ENCODE results near the gene HOXC10.
A peak's percentile ranks its signal among the peaks of the same experiment; 100 is the strongest.

HOXC10 gene

DNA sequence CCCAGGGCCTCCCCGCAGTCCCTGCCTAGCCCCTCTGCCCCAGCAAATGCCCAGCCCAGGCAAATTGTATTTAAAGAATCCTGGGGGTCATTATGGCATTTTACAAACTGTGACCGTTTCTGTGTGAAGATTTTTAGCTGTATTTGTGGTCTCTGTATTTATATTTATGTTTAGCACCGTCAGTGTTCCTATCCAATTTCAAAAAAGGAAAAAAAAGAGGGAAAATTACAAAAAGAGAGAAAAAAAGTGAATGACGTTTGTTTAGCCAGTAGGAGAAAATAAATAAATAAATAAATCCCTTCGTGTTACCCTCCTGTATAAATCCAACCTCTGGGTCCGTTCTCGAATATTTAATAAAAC, 45.5 kb downstream of the HOXC10 start:
- DNase-seq (ENCODE audit: low read depth): no peak

DNA sequence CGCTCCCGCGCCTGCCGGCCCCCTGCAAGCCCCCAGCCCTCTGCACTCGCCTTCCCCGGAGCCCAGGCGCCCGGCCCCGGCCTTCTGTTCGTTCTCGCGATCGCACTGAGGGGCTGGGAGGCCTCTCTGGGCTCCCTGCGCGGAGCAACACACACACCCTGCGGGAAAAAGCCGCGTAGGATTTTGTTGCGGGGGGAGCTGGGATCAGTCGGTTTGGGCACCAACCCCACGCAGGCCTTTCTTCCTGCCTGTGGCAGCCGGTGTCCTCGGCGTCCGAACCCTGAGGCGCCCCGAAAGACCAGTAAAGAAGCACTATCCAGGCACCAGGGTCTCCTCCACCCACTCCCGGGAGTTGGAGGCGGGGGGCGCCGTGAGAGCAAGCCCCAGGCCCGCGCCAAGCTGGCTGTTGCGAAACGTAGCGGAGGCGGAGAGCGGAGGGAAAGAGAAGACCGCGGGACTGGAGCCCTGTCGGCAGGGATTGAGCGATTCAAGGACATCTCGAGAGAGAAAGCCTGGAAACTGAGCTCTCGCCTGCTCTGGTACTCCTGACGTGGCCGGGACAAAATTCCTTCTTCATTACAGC, 46.0 kb downstream of the HOXC10 start:
- no peak for DNase-seq (ENCODE audit: low read depth)

DNA sequence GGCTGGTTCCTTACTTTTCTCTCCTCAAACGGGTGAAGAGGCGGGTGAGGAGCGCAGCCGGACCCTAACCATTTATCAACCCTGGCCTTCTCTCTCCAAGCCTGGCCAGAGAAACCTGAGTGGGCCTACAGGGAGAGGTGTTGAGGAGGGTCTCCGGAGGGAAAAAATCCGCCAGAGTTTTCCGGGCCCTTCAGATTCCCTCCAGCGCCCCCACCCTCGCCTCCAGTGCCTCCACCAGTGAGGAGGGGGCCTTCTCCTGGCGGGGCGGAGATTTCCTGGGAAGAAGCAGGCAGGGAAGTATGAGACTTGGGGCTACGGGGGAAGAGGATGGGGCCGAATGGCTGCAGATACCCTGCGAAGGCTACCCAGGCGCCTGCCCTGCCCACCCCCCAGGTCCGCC, 46.5 kb downstream of the HOXC10 start:
- no peak for DNase-seq (ENCODE audit: low read depth)

DNA sequence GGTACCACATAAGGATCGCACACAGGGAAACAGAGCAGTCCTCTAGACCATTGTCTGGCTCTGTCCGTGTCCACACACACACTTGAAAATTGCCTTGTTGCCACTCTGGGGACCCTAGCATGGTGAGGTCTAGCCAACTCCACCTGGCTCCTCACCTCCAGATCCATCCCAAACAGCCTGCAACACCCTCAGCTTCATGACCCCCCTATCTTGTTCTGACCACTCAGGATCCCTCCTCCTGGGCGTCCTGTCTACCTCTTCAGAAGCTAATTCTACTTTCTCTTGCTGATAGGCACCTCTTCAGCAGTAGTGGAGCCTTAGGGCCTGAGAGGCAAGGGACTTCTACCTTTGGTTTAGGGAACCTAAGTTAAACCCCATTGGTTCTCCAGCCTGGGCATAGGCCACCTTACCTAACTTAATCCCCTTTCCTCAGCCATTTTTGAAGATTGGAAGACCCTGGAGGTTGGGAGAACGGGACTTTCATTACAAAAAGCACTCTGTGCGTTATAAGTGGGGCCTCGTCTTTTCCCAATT, 47.2 kb downstream of the HOXC10 start:
- DNase-seq (ENCODE audit: low read depth): no peak

DNA sequence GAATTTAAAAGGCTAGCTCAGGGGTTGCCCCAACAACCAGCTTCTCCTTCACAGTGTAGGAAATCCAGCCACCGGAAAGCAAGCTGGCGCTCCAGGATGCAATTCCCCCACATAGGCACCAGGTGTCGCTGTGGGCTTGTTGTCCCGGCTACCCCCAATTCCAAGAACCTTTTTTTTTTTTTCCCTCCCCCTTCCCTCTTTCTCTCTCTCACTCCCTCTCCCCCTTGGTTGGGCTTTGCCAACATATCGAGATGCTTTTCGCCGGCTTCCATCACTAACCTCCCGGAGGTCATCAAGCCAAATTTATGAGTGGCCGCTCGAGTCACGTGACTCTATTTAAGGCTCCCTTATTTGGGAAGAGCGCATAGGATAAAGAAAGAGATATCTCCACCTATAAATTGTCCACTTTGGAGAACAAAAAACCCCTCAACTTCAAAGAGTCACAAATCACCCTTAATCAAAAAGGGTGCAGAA, 47.7 kb downstream of the HOXC10 start, which contains the start of gene HOXC5:
TSS of gene HOXC5 (plus strand) at position 424 of the 474 bp plus-strand sequence. CDS start 73 bp downstream, outside the sequence.
- peak; percentile 43 for DNase-seq (ENCODE audit: low read depth)

DNA sequence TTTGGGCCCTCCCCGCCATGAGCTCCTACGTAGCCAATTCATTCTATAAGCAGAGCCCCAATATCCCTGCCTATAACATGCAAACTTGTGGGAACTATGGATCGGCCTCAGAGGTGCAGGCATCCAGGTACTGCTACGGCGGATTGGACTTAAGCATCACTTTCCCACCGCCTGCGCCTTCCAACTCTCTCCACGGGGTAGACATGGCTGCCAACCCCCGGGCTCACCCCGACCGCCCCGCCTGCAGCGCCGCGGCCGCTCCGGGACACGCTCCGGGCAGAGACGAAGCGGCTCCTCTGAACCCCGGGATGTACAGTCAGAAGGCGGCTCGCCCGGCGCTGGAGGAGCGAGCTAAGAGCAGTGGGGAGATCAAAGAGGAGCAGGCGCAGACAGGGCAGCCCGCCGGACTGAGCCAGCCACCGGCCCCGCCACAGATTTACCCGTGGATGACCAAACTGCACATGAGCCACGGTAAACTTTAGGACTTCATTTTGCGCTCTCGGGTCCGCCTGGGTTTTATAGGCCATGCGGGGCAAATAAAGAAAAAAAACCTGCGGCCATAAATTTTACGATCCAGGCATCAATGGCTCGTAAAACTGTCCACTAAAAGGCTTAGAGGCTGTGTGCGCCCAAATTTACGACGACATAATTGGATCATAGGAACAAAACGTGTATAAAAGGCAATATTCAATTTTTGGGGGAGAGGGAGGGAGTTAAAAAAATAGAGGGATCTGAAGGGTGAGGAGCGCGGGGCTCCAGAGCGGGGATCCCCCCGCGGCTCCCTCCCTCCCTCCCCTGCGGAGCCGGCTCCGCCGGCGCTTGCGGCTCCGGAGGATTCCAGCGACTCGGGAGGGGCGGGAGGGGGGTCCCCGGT, 48.4 kb downstream of the HOXC10 start:
- DNase-seq (ENCODE audit: low read depth): no peak

DNA sequence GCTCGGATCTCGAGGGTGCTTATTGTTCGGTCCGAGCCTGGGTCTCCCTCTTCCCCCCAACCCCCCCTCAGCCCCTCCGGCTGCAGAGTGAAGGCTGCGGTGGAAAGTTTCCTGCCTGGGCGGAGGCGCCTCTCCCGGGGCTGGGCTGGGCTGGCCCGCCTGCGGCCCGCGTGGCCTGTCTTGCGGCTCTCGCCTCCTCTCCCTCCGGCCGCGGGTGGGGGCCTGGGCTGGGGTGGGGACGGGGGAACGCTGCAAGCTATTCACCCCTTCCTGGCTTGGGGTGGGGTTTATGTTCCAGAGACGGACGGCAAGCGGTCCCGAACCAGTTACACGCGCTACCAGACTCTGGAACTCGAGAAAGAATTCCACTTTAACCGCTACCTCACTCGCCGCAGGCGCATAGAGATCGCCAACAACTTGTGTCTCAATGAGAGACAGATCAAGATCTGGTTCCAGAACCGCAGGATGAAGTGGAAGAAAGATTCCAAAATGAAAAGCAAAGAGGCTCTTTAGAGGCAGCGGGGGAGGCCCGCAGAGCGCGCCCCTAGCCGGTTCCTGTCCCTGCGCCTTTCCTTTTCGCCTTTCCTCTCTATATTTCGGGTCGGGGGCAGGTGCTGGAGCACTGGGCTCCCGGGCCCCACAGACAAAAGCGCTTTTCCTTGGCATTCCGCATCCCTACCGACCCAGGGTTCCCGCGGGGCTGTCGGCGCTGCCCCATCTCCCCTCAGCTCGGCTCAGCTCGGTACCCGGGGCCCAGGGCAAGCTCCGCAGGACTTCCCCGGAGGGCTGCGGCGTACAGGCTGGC, 49.2 kb downstream of the HOXC10 start:
- DNase-seq (ENCODE audit: low read depth): no peak

DNA sequence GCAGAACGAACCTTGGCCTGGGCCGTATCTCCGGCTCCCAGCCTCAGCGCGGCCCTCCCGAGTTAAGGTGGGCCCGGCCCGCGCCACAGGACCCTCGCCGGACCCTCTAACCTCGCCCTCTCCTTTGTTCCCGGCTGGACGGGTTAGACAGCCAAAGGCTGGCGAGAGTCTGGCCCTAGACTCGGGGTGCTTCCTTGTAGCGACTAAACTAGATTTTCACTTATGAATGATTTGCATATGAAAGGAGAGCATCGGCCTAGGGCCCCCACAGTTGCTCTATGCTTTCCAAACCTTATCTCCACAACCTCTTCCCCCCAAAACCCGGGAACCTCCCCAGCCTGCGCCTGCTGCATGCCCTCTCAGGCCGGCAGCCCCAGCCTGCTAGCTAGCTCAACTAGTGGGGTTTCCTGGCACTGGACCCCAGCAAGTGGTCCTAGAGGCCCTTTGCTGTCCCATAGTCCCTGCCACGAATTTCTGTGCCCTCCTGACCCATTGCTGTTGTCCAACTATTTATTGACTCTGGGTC, 49.9 kb downstream of the HOXC10 start:
- DNase-seq (ENCODE audit: low read depth): no peak

DNA sequence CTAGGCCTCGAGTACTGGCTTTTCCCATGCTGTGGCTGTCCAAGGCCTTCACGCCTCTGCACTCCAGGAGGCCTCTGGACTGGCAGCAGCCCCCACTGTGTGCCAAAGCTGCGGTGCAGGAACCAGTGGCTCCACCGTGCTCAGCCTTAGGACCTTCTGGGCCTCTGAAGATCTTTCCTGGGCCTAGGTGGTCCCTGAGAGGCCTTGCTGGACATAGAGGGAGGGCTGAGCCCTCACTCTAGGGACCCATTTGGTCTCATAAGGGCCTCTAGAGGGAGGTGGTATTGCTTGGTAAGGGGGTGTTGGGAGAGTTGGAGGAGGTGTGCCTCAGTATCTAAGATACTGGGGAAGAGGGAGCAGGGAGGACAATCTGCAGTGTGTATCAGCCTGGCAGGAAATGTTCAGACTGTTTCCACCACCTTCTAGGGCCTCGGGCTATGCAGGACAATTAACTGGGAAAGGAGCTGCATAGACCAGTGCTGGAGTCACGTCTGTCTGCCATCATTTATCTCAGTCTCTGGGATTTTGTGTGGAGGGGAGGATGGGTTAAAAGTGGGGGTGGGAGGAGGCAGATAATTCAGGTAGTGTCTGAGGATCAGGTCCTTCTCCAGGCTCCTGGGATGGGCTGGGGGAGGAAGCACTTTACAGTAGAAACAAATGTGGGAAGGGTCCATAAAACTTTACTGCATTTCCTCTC, 50.8 kb downstream of the HOXC10 start:
- DNase-seq (ENCODE audit: low read depth): no peak

DNA sequence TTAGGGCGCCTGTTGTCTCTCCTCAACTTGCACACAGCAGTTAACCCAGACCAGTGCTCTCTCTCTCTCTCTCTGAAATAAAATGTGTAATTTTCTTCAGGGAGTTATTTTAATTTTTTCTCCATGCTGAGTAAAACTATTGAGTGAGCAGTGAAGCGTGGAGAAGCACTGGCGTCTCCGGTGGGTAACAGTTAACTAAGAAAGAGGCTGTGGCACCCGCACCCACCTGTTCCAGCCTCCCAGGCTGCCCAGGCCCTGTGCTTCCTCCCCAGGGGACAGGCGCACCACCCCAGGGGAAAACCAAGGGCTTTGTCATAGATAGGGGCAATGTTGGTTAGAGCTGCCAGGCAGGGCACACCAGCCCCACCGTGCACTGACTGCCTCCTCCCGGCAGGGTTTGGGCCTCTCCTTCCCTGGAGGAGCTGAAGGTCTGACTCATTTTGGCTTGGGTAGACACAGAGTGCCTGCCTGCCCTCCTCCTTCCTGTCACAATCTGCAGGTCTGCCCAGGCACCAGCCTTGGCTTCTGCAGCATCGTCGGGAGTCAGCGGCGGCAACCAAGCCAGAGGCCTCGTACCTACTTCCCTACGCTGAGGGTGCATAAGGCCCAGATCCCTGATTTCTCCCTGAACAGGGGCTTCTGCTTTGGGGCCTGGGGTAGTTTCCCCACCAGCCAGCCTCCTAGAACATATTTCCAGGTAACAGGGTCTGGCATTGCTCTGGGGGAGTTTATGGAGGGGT, 51.8 kb downstream of the HOXC10 start:
- no peak for DNase-seq (ENCODE audit: low read depth)

DNA sequence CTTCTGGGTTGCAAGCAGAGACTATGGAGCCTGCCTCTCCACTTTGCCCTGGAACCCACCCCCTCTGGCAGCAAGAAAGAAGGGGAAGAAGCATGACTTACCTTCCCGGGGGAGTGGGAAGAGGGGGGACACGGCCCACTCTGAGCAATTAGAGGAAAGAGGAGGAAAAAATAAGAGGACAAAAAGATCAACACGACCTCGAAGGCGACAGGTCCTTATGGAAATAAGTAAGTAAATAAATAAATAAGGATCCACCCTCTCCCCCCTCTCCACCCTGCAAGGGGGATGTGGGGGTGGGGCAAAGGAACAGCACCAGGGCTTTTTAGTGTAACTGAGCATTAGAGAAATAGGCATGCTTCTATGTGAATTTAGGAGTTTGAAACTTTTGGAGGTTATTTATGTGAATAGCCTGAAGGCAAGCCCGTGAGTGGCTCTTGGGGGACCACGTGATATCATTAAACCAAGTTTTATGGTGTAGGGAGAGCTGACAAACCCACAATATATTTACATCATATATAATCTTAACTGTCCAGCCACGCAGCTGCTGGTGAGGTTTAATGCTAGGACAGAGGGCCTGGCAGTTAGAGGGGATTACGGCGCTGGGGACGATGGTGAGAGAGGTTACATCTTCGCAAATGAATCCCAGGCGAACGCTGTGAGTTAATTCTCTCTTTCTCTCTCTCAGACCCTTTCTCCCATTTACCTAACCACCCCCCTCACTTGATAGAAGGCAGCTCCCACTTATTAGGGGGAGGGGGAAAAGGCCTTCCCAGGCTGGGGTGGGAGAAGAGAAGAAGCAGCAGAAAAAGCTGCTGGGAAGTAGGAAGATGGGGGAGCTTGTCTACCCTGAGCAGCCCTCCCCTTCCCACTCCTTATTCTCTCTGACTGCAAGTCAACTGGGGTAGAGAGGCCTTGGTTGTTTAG, 52.7 kb downstream of the HOXC10 start:
- DNase-seq (ENCODE audit: low read depth): no peak

DNA sequence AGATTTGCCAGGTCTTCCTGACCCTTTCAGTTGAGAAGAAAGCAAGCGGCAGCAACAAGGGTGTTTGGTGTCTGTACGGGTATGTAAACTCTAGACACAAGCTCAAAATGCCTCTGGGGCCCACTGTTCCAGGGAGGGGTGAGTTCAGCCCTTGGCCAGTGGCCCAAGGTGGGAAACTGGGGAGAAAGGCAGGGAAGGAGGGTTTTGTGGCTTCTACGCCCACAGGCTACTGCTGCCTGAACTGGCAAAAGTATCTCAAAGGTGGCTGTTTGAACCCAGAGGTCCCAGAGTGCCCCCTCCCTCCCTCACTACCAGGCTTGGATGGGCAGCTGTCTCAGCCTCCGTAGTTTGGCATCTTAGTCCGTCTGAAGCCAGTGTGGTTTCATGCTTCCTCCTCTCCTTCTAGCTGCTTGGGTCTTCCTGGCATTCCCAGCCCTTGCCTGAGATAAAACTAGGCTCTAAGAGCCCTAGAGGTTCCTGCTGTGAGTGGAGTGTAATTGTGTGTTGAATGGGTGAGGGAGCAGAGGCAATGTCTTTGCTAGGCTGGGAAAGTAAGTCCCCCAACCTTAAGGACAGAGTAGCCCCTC, 53.4 kb downstream of the HOXC10 start:
- no peak for DNase-seq (ENCODE audit: low read depth)

DNA sequence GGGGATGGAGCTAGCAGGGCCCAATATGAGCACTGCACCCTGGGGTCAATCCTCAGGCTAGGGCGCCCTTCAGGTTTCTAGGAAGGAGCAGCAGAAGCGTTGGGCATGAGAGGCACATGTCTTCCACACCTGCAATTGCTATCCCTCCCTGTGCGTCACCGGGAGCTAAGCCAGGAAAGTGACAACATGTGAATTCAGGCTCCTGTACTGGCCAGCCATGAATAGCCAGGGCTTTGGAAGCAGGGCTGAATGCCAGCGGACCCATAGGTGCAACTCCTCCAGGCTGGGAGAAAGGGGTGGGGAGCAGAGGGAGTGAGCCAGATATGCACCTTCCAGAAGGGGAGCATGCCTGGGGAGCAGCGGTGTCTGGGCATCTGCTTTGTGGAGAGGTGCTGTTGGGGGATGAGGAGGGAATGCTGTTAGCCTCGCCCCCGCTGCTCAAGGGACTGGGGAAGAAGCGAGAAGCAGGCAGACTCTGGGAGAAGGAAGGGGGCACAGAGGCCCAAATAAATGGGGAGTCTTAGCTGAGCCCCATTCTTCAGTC, 54.0 kb downstream of the HOXC10 start:
- no peak for DNase-seq (ENCODE audit: low read depth)

DNA sequence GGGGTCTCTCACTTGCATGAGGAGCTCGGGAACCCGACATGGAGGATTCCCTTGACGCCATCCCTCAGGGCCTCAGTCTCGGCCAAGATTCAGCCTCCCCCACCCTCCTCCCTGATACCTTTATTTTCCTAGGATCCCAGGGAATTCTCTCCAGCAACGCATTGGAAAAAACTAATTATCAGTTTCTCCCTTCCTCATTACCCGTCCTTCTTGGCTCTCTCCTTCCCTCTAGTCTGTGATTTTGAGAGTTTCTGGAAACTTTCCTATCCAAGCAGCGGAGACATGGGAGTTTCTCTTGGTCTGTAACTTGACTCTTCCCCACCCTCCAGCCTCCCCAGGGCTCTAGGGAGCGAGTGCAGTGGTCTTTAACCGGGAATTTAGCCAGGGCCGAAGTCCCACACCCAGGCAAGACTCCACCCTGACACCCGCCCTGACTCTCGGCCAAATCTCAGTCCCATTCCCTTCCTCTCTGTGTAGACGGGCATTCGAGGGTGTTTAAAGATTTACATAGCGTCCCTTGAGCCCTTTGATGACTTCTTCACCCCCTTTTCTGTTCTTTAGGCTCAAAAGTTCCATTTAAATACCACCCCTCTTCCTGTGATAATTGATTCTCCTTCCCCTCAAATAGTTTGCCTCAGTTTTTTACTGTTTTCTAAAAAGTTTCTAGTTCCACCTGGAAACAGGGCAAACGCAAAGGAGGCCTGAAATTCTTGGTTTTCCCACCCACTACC, 54.6 kb downstream of the HOXC10 start:
- DNase-seq (ENCODE audit: low read depth): no peak
